ENCODE data around the gene DESI2.

DNA sequence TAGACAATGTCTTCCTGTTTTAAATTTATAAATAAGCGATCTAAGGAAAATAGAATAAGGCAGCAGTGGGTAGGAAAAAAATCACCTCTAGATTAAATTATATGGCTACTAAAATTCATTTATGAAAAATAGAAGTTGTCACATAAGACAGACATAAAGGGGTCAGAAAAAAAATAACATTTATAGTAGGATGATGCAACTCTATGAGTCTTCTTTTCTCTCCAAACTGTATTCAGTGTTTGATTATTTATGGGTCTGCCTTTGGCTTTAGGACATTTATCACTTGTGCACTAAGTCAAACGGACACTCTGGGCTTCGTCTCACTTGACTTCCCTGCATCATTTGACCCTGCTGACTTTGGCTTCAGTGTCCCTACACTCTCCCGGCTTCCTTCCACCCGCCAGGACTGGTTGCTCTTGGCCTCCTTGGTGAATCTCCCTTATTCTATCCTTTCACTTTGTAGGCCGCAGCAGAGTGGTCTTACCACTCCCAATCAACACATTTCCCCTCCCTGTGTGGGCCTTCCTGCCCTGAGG, 47.0 kb upstream of the DESI2 start:
- TF ChIP-seq POLR2A (IDR thresholded peaks at IDR 0.05; ENCODE audit: borderline replicate concordance, extremely low read depth, insufficient read depth, insufficient read length) (no peak), EZH2phosphoT487 (IDR thresholded peaks at IDR 0.05; ENCODE audit: borderline replicate concordance) (no peak)
- TF ChIP-seq, protein P1, sequence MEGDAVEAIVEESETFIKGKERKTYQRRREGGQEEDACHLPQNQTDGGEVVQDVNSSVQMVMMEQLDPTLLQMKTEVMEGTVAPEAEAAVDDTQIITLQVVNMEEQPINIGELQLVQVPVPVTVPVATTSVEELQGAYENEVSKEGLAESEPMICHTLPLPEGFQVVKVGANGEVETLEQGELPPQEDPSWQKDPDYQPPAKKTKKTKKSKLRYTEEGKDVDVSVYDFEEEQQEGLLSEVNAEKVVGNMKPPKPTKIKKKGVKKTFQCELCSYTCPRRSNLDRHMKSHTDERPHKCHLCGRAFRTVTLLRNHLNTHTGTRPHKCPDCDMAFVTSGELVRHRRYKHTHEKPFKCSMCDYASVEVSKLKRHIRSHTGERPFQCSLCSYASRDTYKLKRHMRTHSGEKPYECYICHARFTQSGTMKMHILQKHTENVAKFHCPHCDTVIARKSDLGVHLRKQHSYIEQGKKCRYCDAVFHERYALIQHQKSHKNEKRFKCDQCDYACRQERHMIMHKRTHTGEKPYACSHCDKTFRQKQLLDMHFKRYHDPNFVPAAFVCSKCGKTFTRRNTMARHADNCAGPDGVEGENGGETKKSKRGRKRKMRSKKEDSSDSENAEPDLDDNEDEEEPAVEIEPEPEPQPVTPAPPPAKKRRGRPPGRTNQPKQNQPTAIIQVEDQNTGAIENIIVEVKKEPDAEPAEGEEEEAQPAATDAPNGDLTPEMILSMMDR (IDR thresholded peaks at IDR 0.05 in 2 of 3, conservative IDR thresholded peaks at IDR 0.05 in 1 of 3; ENCODE audit: borderline replicate concordance in 1 of 3, insufficient read depth in 1 of 3, low read depth in 2 of 3, low read length in 2 of 3), result no peak

Measured in HCT116 (cell line).